ENCODE measurements around the gene CATSPERE. TPM values are rescaled to one million over a fixed set of nuclear protein-coding genes. Genes with fewer than 3 reads are reported as not detected.

CATSPERE gene
- total RNA-seq, 1 donor from 2014 or later, result 1.1 TPM

- H3K4me3 ChIP-seq (ENCODE audit: insufficient read depth, low read depth, low read length), result no peak overlapping the region
- Mint-ChIP-seq H3K36me3 (ENCODE audit: low read depth, unreplicated experiment) (peaks cover 2% of the 10 kb centered on the region), H3K9me3 (ENCODE audit: unreplicated experiment) (peaks cover 2% of the 10 kb centered on the region), H3K27me3 (ENCODE audit: low read depth, unreplicated experiment) (no peaks in the 10 kb centered on the region), H3K4me1 (ENCODE audit: low read depth, unreplicated experiment) (no peaks in the 10 kb centered on the region), H3K4me3 (ENCODE audit: unreplicated experiment) (no peak overlapping the region), H3K27ac (ENCODE audit: unreplicated experiment) (no peak overlapping the region)
- H3K9me3 ChIP-seq (ENCODE audit: insufficient read depth, low read depth, low read length), result peaks cover 2% of the 10 kb centered on the region
- TF ChIP-seq CTCF (IDR thresholded peaks at IDR 0.05; ENCODE audit: insufficient read depth, low read depth, low read length) (no peak), EZH2 (IDR thresholded peaks at IDR 0.05; ENCODE audit: insufficient read depth, low read length) (no peak)
- no peak overlapping the region for H3K4me2 ChIP-seq (ENCODE audit: low read length)
- DNase-seq (ENCODE audit: low read depth) (no peak), FAIRE-seq (no peak)
- H4K20me1 ChIP-seq (ENCODE audit: insufficient read depth, low read length), result no peaks in the 10 kb centered on the region
- H3K27ac ChIP-seq (ENCODE audit: low read depth, low read length), result no peak overlapping the region
- H3K36me3 ChIP-seq (ENCODE audit: insufficient read depth, low read length), result no peaks in the 10 kb centered on the region
- H2AFZ ChIP-seq (ENCODE audit: low read depth, low read length), result no peak overlapping the region
- no peaks in the 10 kb centered on the region for H3K79me2 ChIP-seq (ENCODE audit: insufficient read depth, low read length)
- H3K9ac ChIP-seq (ENCODE audit: low read length), result no peak overlapping the region
- no peaks in the 10 kb centered on the region for H3K27me3 ChIP-seq (ENCODE audit: insufficient read depth, low read length)
- H3K4me1 ChIP-seq (ENCODE audit: insufficient read depth, low read length), result no peaks in the 10 kb centered on the region
Observed at GRCh38 chr1:244515680-244516079, 54.6 kb downstream of the CATSPERE start.

GRCh38 chr1:244536316-244536715 lies 75.2 kb downstream of the CATSPERE start:
- H3K27me3 ChIP-seq (ENCODE audit: insufficient read depth, low read length), result no peaks in the 10 kb centered on the region
- peaks cover 3% of the 10 kb centered on the region for H3K9me3 ChIP-seq (ENCODE audit: insufficient read depth, low read depth, low read length)
- FAIRE-seq, result no peak

More at GRCh38 chr1:244536316-244536715, 75.2 kb downstream of the CATSPERE start:
- Histone ChIP-seq H3K9ac (ENCODE audit: low read length) (no peak overlapping the region), H3K4me1 (ENCODE audit: insufficient read depth, low read length) (no peaks in the 10 kb centered on the region), H3K36me3 (ENCODE audit: insufficient read depth, low read length) (no peaks in the 10 kb centered on the region), H3K27ac (ENCODE audit: low read depth, low read length) (no peak overlapping the region), H3K4me3 (ENCODE audit: insufficient read depth, low read depth, low read length) (no peak overlapping the region), H2AFZ (ENCODE audit: low read depth, low read length) (no peak overlapping the region), H3K79me2 (ENCODE audit: insufficient read depth, low read length) (no peaks in the 10 kb centered on the region), H3K4me2 (ENCODE audit: low read length) (no peak overlapping the region), H4K20me1 (ENCODE audit: insufficient read depth, low read length) (no peaks in the 10 kb centered on the region)
- Mint-ChIP-seq H3K9me3 (ENCODE audit: unreplicated experiment) (peaks cover 2% of the 10 kb centered on the region), H3K27me3 (ENCODE audit: low read depth, unreplicated experiment) (no peaks in the 10 kb centered on the region), H3K4me3 (ENCODE audit: unreplicated experiment) (no peak overlapping the region), H3K4me1 (ENCODE audit: low read depth, unreplicated experiment) (peaks cover 5% of the 10 kb centered on the region), H3K27ac (ENCODE audit: unreplicated experiment) (no peak overlapping the region), H3K36me3 (ENCODE audit: low read depth, unreplicated experiment) (peaks cover 4% of the 10 kb centered on the region)
- DNase-seq (ENCODE audit: low read depth), result no peak
- TF ChIP-seq CTCF (IDR thresholded peaks at IDR 0.05; ENCODE audit: insufficient read depth, low read depth, low read length), result no peak
- TF ChIP-seq EZH2 (IDR thresholded peaks at IDR 0.05; ENCODE audit: insufficient read depth, low read length), result no peak
